Activated T-helper 1 cell treated with anti-CD3 and anti-CD28 coated beads, Interleukin-12 subunit alpha, Interleukin-12 subunit beta, Interleukin-2, Interleukin-4 antibody, amounts not matched to agents 30 ng/mL and 10 ng/mL and 1 ng/mL, durations not matched to agents 14 hours and 24 hours and 36 hours (primary cell): Measurements from ENCODE around the gene KRTCAP2. TPM values are rescaled to one million over a fixed set of nuclear protein-coding genes. Genes with fewer than 3 reads are reported as not detected.
A peak's percentile ranks its signal among the peaks of the same experiment; 100 is the strongest.
"Not testable (repeated sequence)": the region's sequence is repeated elsewhere in the genome, so short reads cannot be mapped to it uniquely, and the experiment has no call there.

Experiments
- DNase-seq: peaks from one replicate; pipeline ENCODE4 v3.0.0; 2021; ENCODE audit warnings: low spot score
- H3K27ac Mint-ChIP-seq: one replicate; pipeline ENCODE4 v1.8.0; 2021; ENCODE audit warnings: mild to moderate bottlenecking, mixed read lengths
- H3K27me3 Mint-ChIP-seq: one replicate; pipeline ENCODE4 v1.8.0; 2022; ENCODE audit warnings: mild to moderate bottlenecking, moderate library complexity, mixed read lengths; ENCODE audit not compliant: insufficient read depth
- H3K36me3 Mint-ChIP-seq: one replicate; pipeline ENCODE4 v1.8.0; 2021; ENCODE audit warnings: low read depth, mixed read lengths
- H3K4me1 Mint-ChIP-seq: one replicate; pipeline ENCODE4 v1.8.0; 2021; ENCODE audit warnings: low read depth, mixed read lengths
- H3K4me3 Mint-ChIP-seq: one replicate; pipeline ENCODE4 v1.8.0; 2021; ENCODE audit warnings: mild to moderate bottlenecking, moderate library complexity, mixed read lengths
- H3K9me3 Mint-ChIP-seq: one replicate; pipeline ENCODE4 v1.8.0; 2021; ENCODE audit warnings: mixed read lengths
- intact Hi-C: fragments of 100-400 bp; cut with micrococcal nuclease; formaldehyde crosslinking; loops from one replicate; pipeline ENCODE4 v1.15.1; 2024
- total RNA-seq: library from RNA; stranded (reverse); gene quantifications from 2 replicates; pipeline ENCODE4 v1.2.3, GENCODE V29; 2022

The KRTCAP2 gene
- total RNA-seq, result 230 and 238 TPM in 2 replicates

- Mint-ChIP-seq H3K27me3 (no peaks in the 10 kb centered on the region), H3K36me3 (peaks cover 30% of the 10 kb centered on the region), H3K4me1 (peaks cover 49% of the 10 kb centered on the region), H3K4me3 (peak within 1 kb of the TSS; percentile 96), H3K9me3 (no peaks in the 10 kb centered on the region), H3K27ac (peak within 1 kb of the TSS; percentile 97)
- DNase-seq, result peak; percentile 94
- intact Hi-C loops, result loop anchor here (1.0 to 10.0 kb wide), 11 partner anchors 33 to 574 kb away; partner anchors contain the start of genes ADAR, DPM3, EFNA4 and MTX1
Measured at GRCh38 chr1:155172732-155173477, at the start of gene KRTCAP2. Gene KRTCAP2, minus strand, starts transcription at chr1:155173304. Its CDS starts 80 bp downstream, at chr1:155173224.

DNA sequence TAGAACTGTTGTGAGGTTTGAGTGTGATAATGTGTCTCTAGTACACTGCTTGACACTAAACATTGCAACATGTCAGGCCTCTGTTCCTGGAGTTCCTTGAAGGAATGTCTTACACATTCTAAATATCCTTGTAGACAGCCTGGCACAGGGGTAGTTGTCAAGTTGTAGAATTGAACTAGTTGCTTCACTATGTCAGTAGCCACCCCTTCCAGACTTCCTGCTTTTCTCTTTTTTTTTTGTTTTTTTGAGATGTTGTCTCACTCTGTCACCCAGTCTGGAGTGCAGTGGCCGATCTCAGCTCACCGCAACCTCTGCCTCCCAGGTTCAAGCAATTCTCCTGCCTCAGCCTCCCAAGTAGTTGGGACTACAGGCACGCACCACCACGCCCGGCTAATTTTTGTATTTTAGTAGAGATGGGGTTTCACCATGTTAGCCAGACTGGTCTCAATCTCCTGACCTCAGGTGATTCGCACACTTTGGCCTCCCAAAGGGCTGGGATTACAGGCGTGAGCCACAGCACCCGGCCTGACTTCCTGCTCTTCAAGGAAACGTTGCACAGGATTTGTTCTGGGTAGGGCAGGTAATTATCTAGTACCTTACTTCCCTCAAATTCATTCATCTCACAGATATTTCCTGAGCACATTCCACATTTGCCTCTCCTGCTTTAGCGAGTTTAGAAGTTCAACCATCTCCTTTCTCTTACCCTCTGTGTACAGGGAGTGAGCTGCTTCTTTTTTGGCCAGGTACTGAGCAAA lies 47.3 kb upstream of the KRTCAP2 start:
- Mint-ChIP-seq H3K27ac (peak overlapping the region; percentile 52), H3K4me1 (peaks cover 22% of the 10 kb centered on the region)
- H3K36me3 Mint-ChIP-seq, H3K9me3 Mint-ChIP-seq, intact Hi-C loops, H3K27me3 Mint-ChIP-seq, DNase-seq, H3K4me3 Mint-ChIP-seq: not testable (repeated sequence)

DNA sequence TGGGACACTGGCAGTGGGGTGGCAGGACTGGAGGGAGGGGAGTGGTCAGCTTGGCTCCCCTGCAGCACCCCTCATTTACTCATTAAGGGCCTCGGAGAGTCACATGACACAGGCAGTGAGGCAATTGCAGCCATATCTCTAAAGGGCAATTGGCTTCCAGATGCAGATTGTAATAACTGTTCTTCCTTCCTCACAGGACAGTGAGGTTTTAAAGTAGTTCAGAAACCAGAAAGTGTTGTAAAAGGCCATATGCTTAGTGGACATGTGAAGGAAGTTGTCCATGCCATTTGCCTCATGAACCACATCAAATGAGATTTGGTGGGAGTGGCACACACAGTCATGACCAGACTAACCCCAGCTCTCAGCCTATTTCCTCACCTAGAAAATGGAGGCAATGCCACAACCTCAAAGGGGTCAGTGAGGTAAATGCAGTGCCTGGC lies 46.5 kb upstream of the KRTCAP2 start:
- Mint-ChIP-seq H3K9me3 (no peaks in the 10 kb centered on the region), H3K27ac (peak overlapping the region; percentile 53), H3K4me3 (no peak overlapping the region), H3K36me3 (peaks cover 7% of the 10 kb centered on the region), H3K27me3 (no peaks in the 10 kb centered on the region), H3K4me1 (peaks cover 27% of the 10 kb centered on the region)
- intact Hi-C loops, result no loop called here
- no peak for DNase-seq

- peaks cover 7% of the 10 kb centered on the region for H3K36me3 Mint-ChIP-seq
- peaks cover 27% of the 10 kb centered on the region for H3K4me1 Mint-ChIP-seq
- no peaks in the 10 kb centered on the region for H3K9me3 Mint-ChIP-seq
- H3K27ac Mint-ChIP-seq, result peak overlapping the region; percentile 78
- H3K27me3 Mint-ChIP-seq, result no peaks in the 10 kb centered on the region
- no peak for DNase-seq
- H3K4me3 Mint-ChIP-seq, result peak overlapping the region; percentile 68
- intact Hi-C loops, result no loop called here
Measured at GRCh38 chr1:155218854-155219591, 45.9 kb upstream of the KRTCAP2 start.

- intact Hi-C loops, H3K4me3 Mint-ChIP-seq, DNase-seq, H3K27me3 Mint-ChIP-seq, H3K9me3 Mint-ChIP-seq, H3K36me3 Mint-ChIP-seq: not testable (repeated sequence)
- H3K27ac Mint-ChIP-seq, result peak overlapping the region; percentile 82
- H3K4me1 Mint-ChIP-seq, result peaks cover 20% of the 10 kb centered on the region
Measured at GRCh38 chr1:155214702-155215101, 41.6 kb upstream of the KRTCAP2 start.

DNA sequence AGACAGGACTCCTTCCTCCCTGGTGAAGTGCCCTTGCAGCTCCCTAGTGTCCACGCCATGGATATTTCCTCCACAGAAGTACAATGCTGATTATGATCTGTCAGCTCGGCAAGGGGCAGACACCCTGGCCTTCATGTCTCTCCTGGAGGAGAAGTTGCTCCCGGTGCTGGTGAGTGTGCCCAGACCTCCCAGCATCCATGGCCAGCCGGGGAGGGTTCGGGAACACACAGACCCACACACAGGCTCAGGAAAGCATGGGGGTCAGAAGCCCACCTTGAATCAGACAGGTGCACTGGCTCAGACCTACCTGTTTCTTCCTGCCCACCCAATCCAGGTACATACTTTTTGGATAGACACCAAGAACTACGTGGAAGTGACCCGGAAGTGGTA lies 38.9 kb upstream of the KRTCAP2 start:
- H3K27me3 Mint-ChIP-seq, H3K27ac Mint-ChIP-seq, intact Hi-C loops, H3K4me3 Mint-ChIP-seq, H3K36me3 Mint-ChIP-seq, H3K9me3 Mint-ChIP-seq, DNase-seq: not testable (repeated sequence)
- H3K4me1 Mint-ChIP-seq, result peaks cover 26% of the 10 kb centered on the region

DNA sequence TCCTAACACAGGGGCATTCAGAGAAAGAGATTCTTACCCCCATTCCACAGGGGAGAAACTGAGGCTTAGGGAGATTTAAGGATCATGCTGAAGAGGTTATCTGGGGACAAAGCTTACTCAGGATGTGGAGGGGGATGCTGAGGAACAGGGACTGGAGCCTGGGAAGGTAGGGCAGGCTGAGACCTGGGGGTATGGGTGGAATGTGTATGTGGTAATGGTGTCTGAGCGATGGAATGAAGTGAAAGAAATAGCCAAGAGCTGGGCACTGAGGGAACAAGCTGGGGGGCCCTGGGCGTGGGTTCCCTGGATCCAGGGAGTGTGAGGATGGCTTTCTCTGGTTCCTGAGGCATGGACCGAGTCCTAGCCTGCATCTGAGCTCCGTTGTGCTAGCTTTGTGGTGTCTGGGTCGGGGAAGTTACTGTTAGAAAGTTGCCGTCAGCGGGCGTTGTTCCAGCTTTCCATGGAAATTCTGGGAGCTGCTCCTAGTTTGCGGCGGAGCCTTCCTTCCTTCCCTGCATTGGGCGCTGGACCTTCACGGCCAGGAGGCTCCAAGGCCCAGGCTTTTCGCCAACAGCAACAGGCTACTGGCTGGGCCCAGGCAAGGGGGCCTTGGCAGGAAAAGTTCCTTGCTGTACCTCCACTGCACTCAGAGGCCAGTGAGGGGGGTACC lies 38.4 kb upstream of the KRTCAP2 start:
- DNase-seq, H3K27me3 Mint-ChIP-seq, H3K36me3 Mint-ChIP-seq, H3K9me3 Mint-ChIP-seq, H3K4me3 Mint-ChIP-seq, intact Hi-C loops, H3K27ac Mint-ChIP-seq: not testable (repeated sequence)
- peaks cover 31% of the 10 kb centered on the region for H3K4me1 Mint-ChIP-seq

- H3K4me3 Mint-ChIP-seq, result peak overlapping the region; percentile 93
- no peaks in the 10 kb centered on the region for H3K27me3 Mint-ChIP-seq
- H3K27ac Mint-ChIP-seq, result peak overlapping the region; percentile 6
- H3K4me1 Mint-ChIP-seq, result peaks cover 31% of the 10 kb centered on the region
- H3K36me3 Mint-ChIP-seq, result peaks cover 6% of the 10 kb centered on the region
- no peaks in the 10 kb centered on the region for H3K9me3 Mint-ChIP-seq
- intact Hi-C loops, result no loop called here
- no peak for DNase-seq
Measured at GRCh38 chr1:155210314-155211104, 37.4 kb upstream of the KRTCAP2 start.

- H3K9me3 Mint-ChIP-seq, result no peaks in the 10 kb centered on the region
- no peak for DNase-seq
- H3K27me3 Mint-ChIP-seq, result no peaks in the 10 kb centered on the region
- H3K4me3 Mint-ChIP-seq, result peak overlapping the region; percentile 93
- intact Hi-C loops, result loop anchor here (1.0 to 5.0 kb wide), 5 partner anchors 53 to 1653 kb away; partner anchors contain the start of genes CLK2, HCN3, NTRK1 and SCAMP3
- H3K4me1 Mint-ChIP-seq, result peaks cover 25% of the 10 kb centered on the region
- peaks cover 4% of the 10 kb centered on the region for H3K36me3 Mint-ChIP-seq
- peak overlapping the region; percentile 88 for H3K27ac Mint-ChIP-seq
Measured at GRCh38 chr1:155209312-155209721, 36.2 kb upstream of the KRTCAP2 start.

GRCh38 chr1:155208541-155209311 lies 35.6 kb upstream of the KRTCAP2 start, which contains the start of gene MTX1:
Gene MTX1, plus strand, starts transcription at chr1:155208695. Its CDS starts 110 bp downstream, at chr1:155208805.
- Mint-ChIP-seq H3K36me3 (peaks cover 4% of the 10 kb centered on the region), H3K27ac (peak within 1 kb of the TSS; percentile 97), H3K9me3 (no peaks in the 10 kb centered on the region), H3K4me3 (peak within 1 kb of the TSS; percentile 93), H3K4me1 (peaks cover 25% of the 10 kb centered on the region), H3K27me3 (no peaks in the 10 kb centered on the region)
- intact Hi-C loops, result loop anchor here (1.0 to 5.0 kb wide), 7 partner anchors 14 to 1654 kb away; partner anchors contain the start of genes CLK2, HCN3, KRTCAP2 and NTRK1
- peak; percentile 85 for DNase-seq
